Measurements from ENCODE around the gene OR8G5. TPM values are rescaled to one million over a fixed set of nuclear protein-coding genes. Genes with fewer than 3 reads are reported as not detected.
A peak's percentile ranks its signal among the peaks of the same experiment; 100 is the strongest.

Gene OR8G5
- total RNA-seq, 4 donors from 2014 or later = not detected

DNA sequence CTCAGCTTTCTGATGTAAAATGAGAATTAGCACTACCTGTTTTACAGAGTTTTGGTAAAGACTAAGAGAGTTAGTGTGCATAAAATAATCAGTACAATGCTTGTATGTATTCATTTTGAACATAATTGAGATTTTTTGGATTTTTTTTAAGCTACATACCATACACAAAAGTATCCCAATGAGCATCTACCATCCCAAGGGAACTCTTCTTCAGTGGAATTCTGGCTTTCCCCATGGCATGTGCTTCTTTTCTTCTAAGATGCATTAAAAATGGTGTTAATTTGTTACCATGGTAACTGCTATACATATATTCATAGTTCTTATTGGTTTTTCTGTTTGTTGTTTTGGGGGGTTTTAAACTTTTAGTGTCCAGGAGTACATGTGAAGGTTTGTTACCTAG, 39.8 kb downstream of the OR8G5 start:
- no peak overlapping the region for H3K27ac ChIP-seq
- no peaks in the 10 kb centered on the region for H3K4me1 ChIP-seq
- ATAC-seq = no peak
- TF ChIP-seq EP300 (IDR thresholded peaks at IDR 0.05) (no peak), POLR2A (IDR thresholded peaks at IDR 0.05) (no peak), POLR2AphosphoS5 (IDR thresholded peaks at IDR 0.05) (no peak)
- TF ChIP-seq, protein P1, sequence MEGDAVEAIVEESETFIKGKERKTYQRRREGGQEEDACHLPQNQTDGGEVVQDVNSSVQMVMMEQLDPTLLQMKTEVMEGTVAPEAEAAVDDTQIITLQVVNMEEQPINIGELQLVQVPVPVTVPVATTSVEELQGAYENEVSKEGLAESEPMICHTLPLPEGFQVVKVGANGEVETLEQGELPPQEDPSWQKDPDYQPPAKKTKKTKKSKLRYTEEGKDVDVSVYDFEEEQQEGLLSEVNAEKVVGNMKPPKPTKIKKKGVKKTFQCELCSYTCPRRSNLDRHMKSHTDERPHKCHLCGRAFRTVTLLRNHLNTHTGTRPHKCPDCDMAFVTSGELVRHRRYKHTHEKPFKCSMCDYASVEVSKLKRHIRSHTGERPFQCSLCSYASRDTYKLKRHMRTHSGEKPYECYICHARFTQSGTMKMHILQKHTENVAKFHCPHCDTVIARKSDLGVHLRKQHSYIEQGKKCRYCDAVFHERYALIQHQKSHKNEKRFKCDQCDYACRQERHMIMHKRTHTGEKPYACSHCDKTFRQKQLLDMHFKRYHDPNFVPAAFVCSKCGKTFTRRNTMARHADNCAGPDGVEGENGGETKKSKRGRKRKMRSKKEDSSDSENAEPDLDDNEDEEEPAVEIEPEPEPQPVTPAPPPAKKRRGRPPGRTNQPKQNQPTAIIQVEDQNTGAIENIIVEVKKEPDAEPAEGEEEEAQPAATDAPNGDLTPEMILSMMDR (IDR thresholded peaks at IDR 0.05) = no peak
- H3K4me3 ChIP-seq = no peak overlapping the region
- no peaks in the 10 kb centered on the region for H3K36me3 ChIP-seq
- peaks cover 0 to 8% (median 0%) of the 10 kb centered on the region in 3 donors for H3K9me3 ChIP-seq
- H3K27me3 ChIP-seq = no peaks in the 10 kb centered on the region

DNA sequence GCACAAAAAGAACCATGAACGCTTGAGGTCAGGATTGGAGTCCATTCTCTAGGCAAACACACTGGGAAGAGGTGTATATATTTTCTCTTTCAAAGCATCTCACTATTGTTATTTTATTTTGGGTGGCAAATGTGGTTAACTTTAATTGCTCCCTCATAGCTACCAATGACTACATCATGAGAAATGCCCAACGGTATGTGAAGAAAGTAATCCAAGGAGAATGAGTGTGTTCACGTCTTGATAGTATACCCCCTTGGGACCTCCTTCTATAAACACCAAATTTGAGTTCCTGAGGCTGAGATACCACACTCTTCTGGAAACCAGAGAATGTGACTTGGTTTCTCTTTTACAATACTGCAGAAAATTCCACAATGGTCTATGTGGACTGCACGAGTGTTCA, 41.7 kb downstream of the OR8G5 start:
- no peak for ATAC-seq
- H3K27me3 ChIP-seq = no peaks in the 10 kb centered on the region
- 78 to 79% methylated on average over 3 to 4 of the region's 4 CpGs for WGBS, 2 donors (ENCODE audit: low coverage in 1 of 2)

DNA sequence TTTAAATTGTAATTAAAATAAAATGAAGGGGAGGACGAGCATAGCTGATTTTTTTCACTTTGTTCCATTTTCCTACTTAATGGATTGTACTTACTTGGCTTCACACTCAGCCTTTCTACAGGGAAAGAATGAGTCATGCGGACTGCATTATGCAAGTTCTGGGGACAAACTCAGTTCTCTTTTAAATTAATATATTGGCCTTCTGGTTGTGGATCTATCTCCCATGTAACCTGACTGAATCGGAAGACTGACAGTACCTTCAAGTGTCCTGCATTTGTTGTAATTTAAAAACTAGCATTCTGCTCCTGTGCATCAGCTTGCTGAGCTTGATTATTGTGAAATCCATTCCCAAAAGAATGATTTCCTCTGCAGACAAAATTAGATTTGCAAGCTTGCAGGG, 45.4 kb downstream of the OR8G5 start:
- TF ChIP-seq EP300 (IDR thresholded peaks at IDR 0.05) (no peak), POLR2AphosphoS5 (IDR thresholded peaks at IDR 0.05) (no peak)
- TF ChIP-seq, protein P1 (IDR thresholded peaks at IDR 0.05) = no peak
- 42 to 56% methylated on average over 3 of the region's 3 CpGs for WGBS, 2 donors (ENCODE audit: low coverage in 1 of 2)
- Histone ChIP-seq H3K4me3 (no peak overlapping the region), H3K4me1 (no peaks in the 10 kb centered on the region), H3K9me3 (peaks cover 0 to 8% (median 0%) of the 10 kb centered on the region in 3 donors), H3K27me3 (no peaks in the 10 kb centered on the region), H3K27ac (no peak overlapping the region), H3K36me3 (no peaks in the 10 kb centered on the region)
- peak; percentile 36 for ATAC-seq

More for the DNA sequence above, 41.7 kb downstream of the OR8G5 start:
- Histone ChIP-seq H3K4me3 (no peak overlapping the region), H3K9me3 (peaks cover 0 to 8% (median 0%) of the 10 kb centered on the region in 3 donors), H3K36me3 (no peaks in the 10 kb centered on the region), H3K4me1 (no peaks in the 10 kb centered on the region), H3K27ac (no peak overlapping the region)
- TF ChIP-seq POLR2A (IDR thresholded peaks at IDR 0.05) (no peak), EP300 (IDR thresholded peaks at IDR 0.05) (no peak), POLR2AphosphoS5 (IDR thresholded peaks at IDR 0.05) (no peak)
- TF ChIP-seq, protein P1 (IDR thresholded peaks at IDR 0.05) = no peak

DNA sequence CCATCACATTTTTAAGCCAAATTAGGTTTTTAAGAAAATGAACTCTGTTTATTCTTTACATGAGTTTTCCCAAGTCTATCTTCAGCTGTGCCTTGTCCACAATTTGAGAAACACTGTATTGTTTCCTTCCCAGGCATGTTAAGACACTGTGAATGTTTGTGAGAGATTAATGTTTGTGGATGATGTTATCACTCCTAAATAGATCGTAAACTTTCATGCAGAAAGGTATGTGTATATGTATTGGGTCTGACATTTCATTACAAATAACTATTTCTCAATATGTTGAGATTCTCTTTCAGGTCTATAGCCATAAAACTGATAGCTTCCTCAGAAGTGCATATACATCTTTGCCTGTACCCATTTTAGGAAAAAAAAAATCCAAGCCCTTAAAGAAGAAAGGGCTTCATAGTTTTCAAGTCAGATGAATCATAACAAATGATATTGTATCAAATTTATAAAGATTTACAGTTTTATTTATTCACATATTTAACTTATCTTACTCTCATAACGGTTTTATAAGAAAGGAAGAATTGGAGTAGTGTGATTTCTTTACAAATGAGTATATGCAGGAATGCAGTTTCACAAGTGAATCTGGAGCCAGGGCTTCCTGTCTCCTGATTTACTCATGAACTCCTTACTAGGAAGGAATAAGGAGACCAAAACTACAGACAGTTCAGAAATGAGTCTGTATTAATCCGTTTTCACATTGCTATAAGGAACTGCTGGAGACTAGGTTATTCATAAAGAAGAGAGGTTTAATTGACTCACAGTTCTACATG, 46.4 kb downstream of the OR8G5 start:
- H3K27ac ChIP-seq = no peak overlapping the region
- TF ChIP-seq POLR2AphosphoS5 (IDR thresholded peaks at IDR 0.05) (no peak), EP300 (IDR thresholded peaks at IDR 0.05) (no peak), POLR2A (IDR thresholded peaks at IDR 0.05) (no peak)
- TF ChIP-seq, protein P1 (IDR thresholded peaks at IDR 0.05) = no peak
- no peak for ATAC-seq
- H3K4me3 ChIP-seq = no peak overlapping the region
- H3K9me3 ChIP-seq = peaks cover 0 to 8% (median 0%) of the 10 kb centered on the region in 3 donors
- 27 to 53% methylated on average over 3 of the region's 3 CpGs for whole genome bisulfite sequencing, 2 donors (ENCODE audit: low coverage in 1 of 2)
- no peaks in the 10 kb centered on the region for H3K27me3 ChIP-seq
- no peaks in the 10 kb centered on the region for H3K36me3 ChIP-seq
- no peaks in the 10 kb centered on the region for H3K4me1 ChIP-seq

DNA sequence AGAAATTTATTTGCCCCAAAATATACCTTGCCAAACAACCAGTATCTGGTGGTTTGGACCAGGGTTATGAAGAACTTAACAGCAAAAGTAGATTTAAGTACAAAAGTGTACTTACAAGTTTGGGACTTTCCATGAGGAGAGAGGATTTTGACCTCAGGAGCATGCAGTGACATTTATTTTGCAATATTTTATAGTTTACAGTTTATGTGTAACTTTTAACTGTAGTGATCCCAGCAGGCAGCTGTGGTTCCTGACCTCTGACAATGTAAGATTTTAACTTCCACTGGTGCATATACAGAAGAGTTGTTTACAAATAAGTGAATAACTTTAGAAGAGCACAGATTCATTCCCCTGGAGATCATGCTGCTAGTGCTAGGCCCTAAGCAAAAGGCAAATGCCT, 50.9 kb downstream of the OR8G5 start:
- TF ChIP-seq POLR2A (IDR thresholded peaks at IDR 0.05) (no peak), POLR2AphosphoS5 (IDR thresholded peaks at IDR 0.05) (no peak), EP300 (IDR thresholded peaks at IDR 0.05) (no peak)
- TF ChIP-seq, protein P1 (IDR thresholded peaks at IDR 0.05) = no peak
- no peak for ATAC-seq
- Histone ChIP-seq H3K9me3 (no peaks in the 10 kb centered on the region), H3K27ac (no peak overlapping the region), H3K27me3 (no peaks in the 10 kb centered on the region), H3K4me3 (no peak overlapping the region), H3K36me3 (no peaks in the 10 kb centered on the region), H3K4me1 (no peaks in the 10 kb centered on the region)
